ENCODE data around the gene CNN3. TPM values are rescaled to one million over a fixed set of nuclear protein-coding genes. Genes with fewer than 3 reads are reported as not detected.
A peak's percentile ranks its signal among the peaks of the same experiment; 100 is the strongest.

The CNN3 gene
- total and polyA plus RNA-seq, 3 donors from 2014 or later = 45.9 to 114 (median 61.4) TPM

DNA sequence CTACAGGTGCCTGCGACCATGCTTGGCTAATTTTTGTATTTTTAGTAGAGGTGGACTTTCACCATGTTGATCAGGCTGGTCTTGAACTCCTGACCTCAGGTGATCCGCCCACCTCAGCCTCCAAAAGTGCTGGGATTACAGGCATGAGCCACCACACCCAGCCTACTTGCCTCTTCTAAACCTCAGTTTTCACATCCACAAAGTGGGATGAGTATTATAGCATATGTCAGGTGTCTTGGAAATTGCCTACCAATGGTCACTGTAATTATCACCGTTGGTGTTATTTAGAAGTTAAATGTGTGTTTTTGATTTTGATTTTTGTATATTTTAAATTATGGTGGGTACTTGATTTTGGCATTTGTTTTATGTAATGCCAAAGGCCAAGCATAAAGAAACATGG lies 70.0 kb downstream of the CNN3 start:
- 90 to 99% methylated on average over 3 of the region's 3 CpGs for WGBS, 2 donors
- Histone ChIP-seq H3K27ac (no peak overlapping the region), H3K27me3 (no peaks in the 10 kb centered on the region), H3K4me3 (no peak overlapping the region), H3K36me3 (ENCODE audit: low read depth, missing control alignments) (no peaks in the 10 kb centered on the region), H3K4me1 (peaks cover 18% of the 10 kb centered on the region), H3K9me3 (no peaks in the 10 kb centered on the region)
- no peak for DNase-seq
- intact Hi-C loops (cut with DNase I; ENCODE audit: low total_unique reads) = loop anchor here (10.0 kb wide), 1 partner anchor 188 kb away; no protein-coding TSS in a partner anchor
- no peak for TF ChIP-seq POLR2A (IDR thresholded peaks at IDR 0.05)
- TF ChIP-seq, protein P1, sequence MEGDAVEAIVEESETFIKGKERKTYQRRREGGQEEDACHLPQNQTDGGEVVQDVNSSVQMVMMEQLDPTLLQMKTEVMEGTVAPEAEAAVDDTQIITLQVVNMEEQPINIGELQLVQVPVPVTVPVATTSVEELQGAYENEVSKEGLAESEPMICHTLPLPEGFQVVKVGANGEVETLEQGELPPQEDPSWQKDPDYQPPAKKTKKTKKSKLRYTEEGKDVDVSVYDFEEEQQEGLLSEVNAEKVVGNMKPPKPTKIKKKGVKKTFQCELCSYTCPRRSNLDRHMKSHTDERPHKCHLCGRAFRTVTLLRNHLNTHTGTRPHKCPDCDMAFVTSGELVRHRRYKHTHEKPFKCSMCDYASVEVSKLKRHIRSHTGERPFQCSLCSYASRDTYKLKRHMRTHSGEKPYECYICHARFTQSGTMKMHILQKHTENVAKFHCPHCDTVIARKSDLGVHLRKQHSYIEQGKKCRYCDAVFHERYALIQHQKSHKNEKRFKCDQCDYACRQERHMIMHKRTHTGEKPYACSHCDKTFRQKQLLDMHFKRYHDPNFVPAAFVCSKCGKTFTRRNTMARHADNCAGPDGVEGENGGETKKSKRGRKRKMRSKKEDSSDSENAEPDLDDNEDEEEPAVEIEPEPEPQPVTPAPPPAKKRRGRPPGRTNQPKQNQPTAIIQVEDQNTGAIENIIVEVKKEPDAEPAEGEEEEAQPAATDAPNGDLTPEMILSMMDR (IDR thresholded peaks at IDR 0.05) = no peak

DNA sequence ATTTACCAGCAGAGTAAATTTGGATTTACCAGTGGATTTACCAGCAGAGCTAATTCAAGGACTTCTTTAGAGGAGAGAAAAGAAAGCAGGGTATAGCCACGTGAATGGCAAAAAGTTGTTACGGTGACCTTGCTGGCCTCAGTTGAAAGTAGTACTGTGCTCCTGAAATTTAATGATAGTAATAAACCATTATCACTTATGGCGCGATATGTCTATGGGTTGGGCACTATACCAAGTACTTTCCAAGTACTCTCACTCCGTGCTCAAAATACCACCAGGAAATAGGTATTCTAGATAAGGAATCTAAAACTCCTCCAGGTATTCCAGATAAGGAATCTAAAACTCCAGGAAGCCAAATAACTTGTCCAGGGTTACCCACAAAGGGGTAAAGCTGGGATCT lies 70.9 kb downstream of the CNN3 start:
- no peak for DNase-seq
- intact Hi-C loops (cut with DNase I; ENCODE audit: low total_unique reads) = loop anchor here (10.0 kb wide), 1 partner anchor 189 kb away; no protein-coding TSS in a partner anchor
- peaks cover 25% of the 10 kb centered on the region for H3K4me1 ChIP-seq
- no peak for TF ChIP-seq POLR2A (IDR thresholded peaks at IDR 0.05)
- no peaks in the 10 kb centered on the region for H3K27me3 ChIP-seq
- H3K4me3 ChIP-seq = no peak overlapping the region
- no peaks in the 10 kb centered on the region for H3K36me3 ChIP-seq (ENCODE audit: low read depth, missing control alignments)
- 91 to 92% methylated on average over 5 of the region's 5 CpGs for WGBS, 2 donors
- no peaks in the 10 kb centered on the region for H3K9me3 ChIP-seq
- H3K27ac ChIP-seq = no peak overlapping the region

DNA sequence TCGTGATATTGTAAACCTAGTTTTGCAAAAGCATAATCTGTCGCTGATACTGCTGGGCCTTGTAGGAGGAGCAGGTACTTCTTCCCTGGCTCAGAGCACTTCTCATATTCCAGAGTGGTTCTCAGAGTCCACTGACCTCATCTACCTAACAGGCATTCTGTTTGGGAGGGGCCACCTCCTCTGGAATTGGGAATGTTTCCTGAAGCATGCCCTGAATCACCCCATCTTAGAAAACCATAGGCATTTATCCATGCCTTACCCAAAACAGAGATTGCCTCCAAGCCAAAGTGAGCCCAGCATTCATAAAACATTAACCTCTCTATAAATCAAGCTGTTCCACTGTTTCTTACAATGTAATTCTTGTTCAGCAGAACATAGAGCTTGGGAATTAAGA lies 71.6 kb downstream of the CNN3 start:
- Histone ChIP-seq H3K4me3 (no peak overlapping the region), H3K4me1 (peaks cover 20% of the 10 kb centered on the region), H3K27me3 (no peaks in the 10 kb centered on the region), H3K9me3 (no peaks in the 10 kb centered on the region), H3K36me3 (ENCODE audit: low read depth, missing control alignments) (no peaks in the 10 kb centered on the region), H3K27ac (peak overlapping the region in 1 of 2 donors; percentile 42)
- TF ChIP-seq POLR2A (IDR thresholded peaks at IDR 0.05) = no peak
- TF ChIP-seq, protein P1 (IDR thresholded peaks at IDR 0.05) = no peak
- WGBS, 2 donors = 63 to 77% methylated on average over 2 of the region's 2 CpGs
- no peak for DNase-seq
- intact Hi-C loops (cut with DNase I; ENCODE audit: low total_unique reads) = loop anchor here (10.0 kb wide), 1 partner anchor 189 kb away; no protein-coding TSS in a partner anchor

DNA sequence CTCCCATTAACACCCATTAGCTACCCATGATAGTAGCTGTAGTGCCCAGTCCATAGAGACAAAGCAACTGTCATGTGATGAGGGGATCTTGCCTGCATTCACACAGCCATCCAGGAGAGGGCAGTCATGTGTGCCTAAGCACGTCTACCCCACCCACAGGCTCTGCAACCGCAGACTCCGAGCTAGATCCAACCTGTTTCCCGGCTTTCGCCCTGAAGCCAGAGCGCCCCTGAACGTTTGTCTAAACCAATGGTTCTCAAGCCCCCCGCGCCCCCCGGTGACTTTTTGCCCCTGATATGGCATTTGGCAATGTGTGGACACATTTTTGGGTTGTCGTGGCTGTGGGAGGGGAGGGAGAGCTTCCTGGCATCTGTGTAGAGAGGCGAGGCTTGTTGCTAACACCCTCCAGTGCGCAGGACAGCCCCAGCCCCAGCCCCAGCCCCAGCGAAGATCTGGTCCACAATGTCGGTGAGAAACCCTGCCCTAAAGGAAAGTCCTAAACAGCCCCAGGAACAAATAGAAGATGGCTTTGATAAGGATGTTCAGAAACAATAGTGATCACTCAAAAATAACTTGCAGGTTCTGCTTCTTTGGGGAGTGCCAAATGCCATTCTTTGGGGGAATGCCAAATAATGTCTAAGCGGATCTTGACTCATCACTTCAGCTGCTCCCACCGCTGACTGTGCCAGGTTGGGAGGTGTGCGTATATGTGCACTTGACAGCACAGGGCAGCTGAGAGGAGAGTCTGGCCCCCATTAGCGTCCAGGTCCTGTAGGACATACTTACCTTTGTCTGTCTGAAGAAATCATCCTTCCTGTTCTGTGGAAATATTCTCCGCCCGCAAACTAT lies 72.2 kb downstream of the CNN3 start:
- Histone ChIP-seq H3K27me3 (no peaks in the 10 kb centered on the region), H3K27ac (peak overlapping the region; percentile 42 to 69), H3K9me3 (no peaks in the 10 kb centered on the region), H3K4me3 (peak overlapping the region in 1 of 2 donors; percentile 39), H3K4me1 (peaks cover 14% of the 10 kb centered on the region), H3K36me3 (ENCODE audit: low read depth, missing control alignments) (no peaks in the 10 kb centered on the region)
- peak; percentile 94 for DNase-seq
- 14 to 20% methylated on average over 20 of the region's 21 CpGs for WGBS, 2 donors
- TF ChIP-seq, protein P1 (IDR thresholded peaks at IDR 0.05) = peak; percentile 83 to 93 (median 89)
- TF ChIP-seq POLR2A (IDR thresholded peaks at IDR 0.05) = no peak
- intact Hi-C loops (cut with DNase I; ENCODE audit: low total_unique reads) = loop anchor here (10.0 kb wide), 1 partner anchor 190 kb away; no protein-coding TSS in a partner anchor

DNA sequence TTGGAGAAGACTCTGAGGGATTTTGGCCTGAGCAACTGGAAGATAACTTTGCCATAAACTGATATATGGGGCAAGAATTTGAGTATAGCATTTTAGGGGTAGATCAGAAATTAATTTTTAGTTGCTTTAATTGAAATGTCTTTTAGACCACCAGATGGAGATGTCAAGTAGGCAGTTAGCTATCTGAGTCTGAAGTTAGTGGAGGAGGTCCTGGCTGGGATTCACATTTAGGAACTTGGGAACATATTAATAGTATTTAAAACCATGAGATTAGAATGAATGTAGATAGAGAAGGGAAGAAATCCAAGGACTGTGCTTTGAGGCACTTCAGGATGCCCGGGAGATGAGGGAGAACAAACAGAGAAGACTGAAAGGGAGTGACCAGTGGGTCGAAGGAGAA lies 74.1 kb downstream of the CNN3 start:
- H3K36me3 ChIP-seq (ENCODE audit: low read depth, missing control alignments) = no peaks in the 10 kb centered on the region
- no peak for DNase-seq
- intact Hi-C loops (cut with DNase I; ENCODE audit: low total_unique reads) = loop anchor here (10.0 kb wide), 1 partner anchor 192 kb away; no protein-coding TSS in a partner anchor
- H3K27me3 ChIP-seq = no peaks in the 10 kb centered on the region
- no peaks in the 10 kb centered on the region for H3K9me3 ChIP-seq
- WGBS, 2 donors = 39 to 46% methylated on average over 2 of the region's 2 CpGs
- no peak overlapping the region for H3K27ac ChIP-seq
- H3K4me3 ChIP-seq = no peak overlapping the region
- TF ChIP-seq, protein P1 (IDR thresholded peaks at IDR 0.05) = peak in 2 of 3 experiments; percentile 25 to 38
- no peak for TF ChIP-seq POLR2A (IDR thresholded peaks at IDR 0.05)
- peaks cover 14% of the 10 kb centered on the region for H3K4me1 ChIP-seq
